H1 (cell line): ENCODE data around the gene DDX5.

Experiments
- BRCA1 ChIP-seq: IDR thresholded peaks from 2 replicates; pipeline ENCODE4 v1.6.1; 2012; ENCODE audit warnings: low read depth, low read length, improper control_type of control experiment
- CTCF ChIP-seq, 3 experiments: IDR thresholded peaks; 1 replicate in 2 of 3; 2 replicates in 1 of 3; pipeline versions ENCODE4 v1.5.1 to v1.6.1; 2011; ENCODE audit warnings: low read length in 3 of 3, mild to moderate bottlenecking in 3 of 3, inconsistent platforms in 2 of 3, low read depth in 1 of 3, moderate library complexity in 1 of 3; ENCODE audit not compliant: insufficient read depth in 1 of 3; ENCODE audit errors: control extremely low read depth in 1 of 3
- EZH2 ChIP-seq: fragments of 200-600 bp; sonication (generic); IDR thresholded peaks from 2 replicates; pipeline ENCODE4 v1.7.1; 2012; ENCODE audit warnings: low read depth, mild to moderate bottlenecking, moderate library complexity, low read length, inconsistent platforms; ENCODE audit not compliant: severe bottlenecking
- GABPA ChIP-seq: IDR thresholded peaks from 2 replicates; pipeline ENCODE4 v1.6.1; 2011; ENCODE audit warnings: mild to moderate bottlenecking, low read length, moderate library complexity, borderline replicate concordance; ENCODE audit not compliant: insufficient read depth
- MAFK ChIP-seq: IDR thresholded peaks from 2 replicates; pipeline ENCODE4 v1.6.1; 2012; ENCODE audit warnings: low read depth, mild to moderate bottlenecking, improper control_type of control experiment, low read length
- TCF12 ChIP-seq: IDR thresholded peaks from 2 replicates; pipeline ENCODE4 v1.6.1; 2011; ENCODE audit warnings: low read depth, mild to moderate bottlenecking, low read length

GRCh38 chr17:64455993-64456885, 49.9 kb downstream of the DDX5 start:
- TF ChIP-seq GABPA (no peak), EZH2 (no peak), CTCF (IDR thresholded peaks at IDR 0.05; ENCODE audit: control extremely low read depth in 1 of 3, insufficient read depth in 1 of 3, low read depth in 1 of 3, low read length in 3 of 3) (no peak), TCF12 (no peak), BRCA1 (no peak), MAFK (no peak)
